ENCODE data around the gene PTPN7. TPM values are rescaled to one million over a fixed set of nuclear protein-coding genes. Genes with fewer than 3 reads are reported as not detected.

Gene PTPN7
- polyA plus RNA-seq, 2 of the 4 experiments (the other 2 are of a cell fraction), result 0.08 TPM; not detected in 1

GRCh38 chr1:202187697-202188407 is 27.4 kb upstream of the PTPN7 start:
- no peak for DNase-seq (ENCODE audit: low read depth in 1 of 2, low spot score in 1 of 2)
- ATAC-seq, result no peak
- no peak overlapping the region for H3K4me2 ChIP-seq
- TF ChIP-seq EHF (CRISPR knock-in tag; IDR thresholded peaks at IDR 0.05), result no peak
- TF ChIP-seq RFX5 (IDR thresholded peaks at IDR 0.05), result no peak
- TF ChIP-seq, protein P1, sequence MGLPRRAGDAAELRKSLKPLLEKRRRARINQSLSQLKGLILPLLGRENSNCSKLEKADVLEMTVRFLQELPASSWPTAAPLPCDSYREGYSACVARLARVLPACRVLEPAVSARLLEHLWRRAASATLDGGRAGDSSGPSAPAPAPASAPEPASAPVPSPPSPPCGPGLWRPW (IDR thresholded peaks at IDR 0.05), result no peak
- no peak for TF ChIP-seq RARB (CRISPR knock-in tag; IDR thresholded peaks at IDR 0.05)
- TF ChIP-seq, protein P2, sequence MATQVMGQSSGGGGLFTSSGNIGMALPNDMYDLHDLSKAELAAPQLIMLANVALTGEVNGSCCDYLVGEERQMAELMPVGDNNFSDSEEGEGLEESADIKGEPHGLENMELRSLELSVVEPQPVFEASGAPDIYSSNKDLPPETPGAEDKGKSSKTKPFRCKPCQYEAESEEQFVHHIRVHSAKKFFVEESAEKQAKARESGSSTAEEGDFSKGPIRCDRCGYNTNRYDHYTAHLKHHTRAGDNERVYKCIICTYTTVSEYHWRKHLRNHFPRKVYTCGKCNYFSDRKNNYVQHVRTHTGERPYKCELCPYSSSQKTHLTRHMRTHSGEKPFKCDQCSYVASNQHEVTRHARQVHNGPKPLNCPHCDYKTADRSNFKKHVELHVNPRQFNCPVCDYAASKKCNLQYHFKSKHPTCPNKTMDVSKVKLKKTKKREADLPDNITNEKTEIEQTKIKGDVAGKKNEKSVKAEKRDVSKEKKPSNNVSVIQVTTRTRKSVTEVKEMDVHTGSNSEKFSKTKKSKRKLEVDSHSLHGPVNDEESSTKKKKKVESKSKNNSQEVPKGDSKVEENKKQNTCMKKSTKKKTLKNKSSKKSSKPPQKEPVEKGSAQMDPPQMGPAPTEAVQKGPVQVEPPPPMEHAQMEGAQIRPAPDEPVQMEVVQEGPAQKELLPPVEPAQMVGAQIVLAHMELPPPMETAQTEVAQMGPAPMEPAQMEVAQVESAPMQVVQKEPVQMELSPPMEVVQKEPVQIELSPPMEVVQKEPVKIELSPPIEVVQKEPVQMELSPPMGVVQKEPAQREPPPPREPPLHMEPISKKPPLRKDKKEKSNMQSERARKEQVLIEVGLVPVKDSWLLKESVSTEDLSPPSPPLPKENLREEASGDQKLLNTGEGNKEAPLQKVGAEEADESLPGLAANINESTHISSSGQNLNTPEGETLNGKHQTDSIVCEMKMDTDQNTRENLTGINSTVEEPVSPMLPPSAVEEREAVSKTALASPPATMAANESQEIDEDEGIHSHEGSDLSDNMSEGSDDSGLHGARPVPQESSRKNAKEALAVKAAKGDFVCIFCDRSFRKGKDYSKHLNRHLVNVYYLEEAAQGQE (IDR thresholded peaks at IDR 0.05), result no peak
- no peak for TF ChIP-seq CHD2 (IDR thresholded peaks at IDR 0.05; ENCODE audit: low read length, partially characterized antibody)
- TF ChIP-seq POLR2AphosphoS2 (conservative IDR thresholded peaks at IDR 0.05; ENCODE audit: low read length), result no peak
- no peak for TF ChIP-seq KDM5A (IDR thresholded peaks at IDR 0.05)
- no peak for TF ChIP-seq MAFK (IDR thresholded peaks at IDR 0.05; ENCODE audit: partially characterized antibody)
- TF ChIP-seq CBX2 (IDR thresholded peaks at IDR 0.05; ENCODE audit: borderline replicate concordance, low read depth), result no peak
- TF ChIP-seq GATA3 (IDR thresholded peaks at IDR 0.05; ENCODE audit: borderline replicate concordance), result no peak
- no peak for TF ChIP-seq MYC (IDR thresholded peaks at IDR 0.05; ENCODE audit: borderline replicate concordance, low read length)
- no peak for TF ChIP-seq HEYL (CRISPR knock-in tag; IDR thresholded peaks at IDR 0.05)
- no peak for TF ChIP-seq MAZ (IDR thresholded peaks at IDR 0.05; ENCODE audit: borderline replicate concordance, low read depth, low read length)
- FAIRE-seq, result no peak
- no peak overlapping the region for H3K27ac ChIP-seq
- H3K4me3 ChIP-seq, result no peak overlapping the region
- H3K4me1 ChIP-seq, result peaks cover 14% of the 10 kb centered on the region
- ChIA-PET CTCF (interaction anchor here (0.5 to 12.3 kb wide), 23 partner anchors 8 to 532 kb away, joined by 3 to 350 read pairs (median 7); no protein-coding TSS in a partner anchor), POLR2A (no interaction called here)
- H3K9me3 ChIP-seq, result no peaks in the 10 kb centered on the region
- 30% methylated on average over 6 of the region's 8 CpGs for WGBS (ENCODE audit: missing lambda C conversion rate)

GRCh38 chr1:202187041-202187671 is 26.8 kb upstream of the PTPN7 start:
- H3K4me3 ChIP-seq, result no peak overlapping the region
- TF ChIP-seq TFCP2L1 (CRISPR knock-in tag; IDR thresholded peaks at IDR 0.05) (no peak), KDM5A (IDR thresholded peaks at IDR 0.05) (no peak), CBX8 (IDR thresholded peaks at IDR 0.05) (no peak), FOSL2 (IDR thresholded peaks at IDR 0.05) (no peak), FOSL2 (CRISPR knock-in tag; IDR thresholded peaks at IDR 0.05) (no peak), RARB (CRISPR knock-in tag; IDR thresholded peaks at IDR 0.05) (no peak)
- H3K4me1 ChIP-seq, result peaks cover 11% of the 10 kb centered on the region
- POLR2A ChIA-PET, result no interaction called here
- no peaks in the 10 kb centered on the region for H3K9me3 ChIP-seq
- FAIRE-seq, result no peak
- CTCF ChIA-PET, result interaction anchor here (0.6 to 12.3 kb wide), 18 partner anchors 8 to 533 kb away, joined by 3 to 350 read pairs (median 8); no protein-coding TSS in a partner anchor
- no peak for DNase-seq (ENCODE audit: low read depth in 1 of 2, low spot score in 1 of 2)
- H3K27ac ChIP-seq, result no peak overlapping the region
- ATAC-seq, result no peak
- no peak overlapping the region for H3K4me2 ChIP-seq
- 62% methylated on average over 7 of the region's 8 CpGs for WGBS (ENCODE audit: missing lambda C conversion rate)

- no peak for DNase-seq (ENCODE audit: low read depth in 1 of 2, low spot score in 1 of 2)
- Histone ChIP-seq H3K27ac (no peak overlapping the region), H3K4me1 (peaks cover 11% of the 10 kb centered on the region), H3K4me2 (no peak overlapping the region), H3K4me3 (no peak overlapping the region), H3K9me3 (no peaks in the 10 kb centered on the region)
- WGBS (ENCODE audit: missing lambda C conversion rate), result 42% methylated on average over 3 of the region's 7 CpGs
- TF ChIP-seq RNF2 (IDR thresholded peaks at IDR 0.05; ENCODE audit: borderline replicate concordance, low read depth) (no peak), ZFP36 (IDR thresholded peaks at IDR 0.05; ENCODE audit: borderline replicate concordance, partially characterized antibody) (no peak), RARB (CRISPR knock-in tag; IDR thresholded peaks at IDR 0.05) (no peak), MAX (IDR thresholded peaks at IDR 0.05) (no peak), MAZ (IDR thresholded peaks at IDR 0.05; ENCODE audit: borderline replicate concordance, low read depth, low read length) (no peak), CHD2 (IDR thresholded peaks at IDR 0.05; ENCODE audit: low read length, partially characterized antibody) (no peak), POLR2A (IDR thresholded peaks at IDR 0.05; ENCODE audit: low read length) (no peak), PBX3 (IDR thresholded peaks at IDR 0.05) (no peak), JUN (IDR thresholded peaks at IDR 0.05) (no peak), KDM1A (IDR thresholded peaks at IDR 0.05; ENCODE audit: low read depth) (no peak), HOXB13 (CRISPR knock-in tag; IDR thresholded peaks at IDR 0.05; ENCODE audit: low read depth) (no peak), FOSB (CRISPR knock-in tag; IDR thresholded peaks at IDR 0.05) (no peak), RCOR1 (IDR thresholded peaks at IDR 0.05; ENCODE audit: low read depth, low read length) (no peak)
- CTCF ChIA-PET, result interaction anchor here (1.0 to 12.3 kb wide), 15 partner anchors 10 to 534 kb away, joined by 3 to 350 read pairs (median 5); partner anchors contain the start of gene UBE2T
- no peak for ATAC-seq
- POLR2A ChIA-PET, result no interaction called here
- FAIRE-seq, result no peak
Measured at GRCh38 chr1:202186327-202186726, 25.9 kb upstream of the PTPN7 start.
